CD14-positive monocyte (primary cell): ENCODE data around the gene MYH16. TPM values are rescaled to one million over a fixed set of nuclear protein-coding genes. Genes with fewer than 3 reads are reported as not detected.
"Not testable (repeated sequence)": the region's sequence is repeated elsewhere in the genome, so short reads cannot be mapped to it uniquely, and the experiment has no call there.

ENCODE experiments used
- DNase-seq, 3 donors: peaks; one replicate each; pipeline ENCODE4 v3.0.0-alpha.2; 2011 to 2022
- H2AFZ ChIP-seq: 2 replicates; pipeline ENCODE4 v1.6.0; 2012; ENCODE audit warnings: mild to moderate bottlenecking, low read depth, low read length, inconsistent platforms; ENCODE audit not compliant: insufficient read depth, poor library complexity, severe bottlenecking
- H3K27ac ChIP-seq, 2 donors: 1 replicate in 1 of 2; 2 replicates in 1 of 2; pipeline ENCODE4 v1.5.1; 2012 to 2013; ENCODE audit warnings: low read length in 2 of 2, control low read depth in 1 of 2, inconsistent platforms in 1 of 2, low read depth in 1 of 2, mild to moderate bottlenecking in 1 of 2
- H3K27me3 ChIP-seq, 2 donors: one replicate each; pipeline versions ENCODE4 v1.6.0 to v1.6.1; 2011 to 2013; ENCODE audit warnings: low read length in 2 of 2; ENCODE audit not compliant: control insufficient read depth in 2 of 2, insufficient read depth in 2 of 2
- H3K36me3 ChIP-seq, 2 donors: replicated peaks in 1 of 2; 1 replicate in 1 of 2; 2 replicates in 1 of 2; pipeline versions ENCODE4 v1.5.1 to v1.6.1; 2012 to 2013; ENCODE audit warnings: low read length in 2 of 2, control low read depth in 1 of 2, inconsistent platforms in 1 of 2, mild to moderate bottlenecking in 1 of 2; ENCODE audit not compliant: insufficient read depth in 2 of 2, control insufficient read depth in 1 of 2
- H3K4me1 ChIP-seq, 2 donors: 1 replicate in 1 of 2; 2 replicates in 1 of 2; pipeline versions ENCODE4 v1.5.1 to v1.6.1; 2012 to 2013; ENCODE audit warnings: low read length in 2 of 2, control low read depth in 1 of 2, inconsistent platforms in 1 of 2, mild to moderate bottlenecking in 1 of 2, moderate library complexity in 1 of 2; ENCODE audit not compliant: insufficient read depth in 2 of 2, control insufficient read depth in 1 of 2
- H3K4me2 ChIP-seq: replicated peaks from 2 replicates; pipeline ENCODE3; 2012; ENCODE audit warnings: low read length, moderate library complexity, mild to moderate bottlenecking; ENCODE audit not compliant: poor library complexity, severe bottlenecking; ENCODE audit errors: extremely low read depth
- H3K4me3 ChIP-seq, 3 experiments: fragments of 200-600 bp in 1 of 3; sonication (generic) in 1 of 3; replicated peaks in 1 of 3; 1 replicate in 2 of 3; 2 replicates in 1 of 3; pipeline ENCODE4 v1.5.1; 2011 to 2013; ENCODE audit warnings: low read length in 3 of 3, mild to moderate bottlenecking in 3 of 3, control low read depth in 2 of 3, low read depth in 2 of 3, inconsistent platforms in 1 of 3, moderate library complexity in 1 of 3
- H3K79me2 ChIP-seq: 2 replicates; pipeline ENCODE4 v1.6.0; 2012; ENCODE audit warnings: mild to moderate bottlenecking, control low read depth, inconsistent platforms, low read length, moderate library complexity; ENCODE audit not compliant: insufficient read depth
- H3K9ac ChIP-seq: 2 replicates; pipeline ENCODE4 v1.6.0; 2017; ENCODE audit warnings: low read length, mild to moderate bottlenecking; ENCODE audit not compliant: insufficient read depth, poor library complexity, severe bottlenecking
- H3K9me3 ChIP-seq, 2 donors: replicated peaks in 1 of 2; 1 replicate in 1 of 2; 2 replicates in 1 of 2; pipeline versions ENCODE4 v1.5.1 to v1.6.1; 2012 to 2013; ENCODE audit warnings: low read length in 2 of 2, control low read depth in 1 of 2; ENCODE audit not compliant: control insufficient read depth in 1 of 2, insufficient read depth in 1 of 2
- H4K20me1 ChIP-seq: 2 replicates; pipeline ENCODE4 v1.6.0; 2012; ENCODE audit warnings: mild to moderate bottlenecking, low read length, control low read depth, moderate library complexity; ENCODE audit not compliant: insufficient read depth
- H3K27ac Mint-ChIP-seq, 7 donors: one replicate each; pipeline ENCODE4 v1.8.0; 2020; ENCODE audit warnings: mild to moderate bottlenecking in 7 of 7, mixed read lengths in 7 of 7, moderate library complexity in 6 of 7, inconsistent platforms in 2 of 7
- H3K27me3 Mint-ChIP-seq, 3 donors: one replicate each; pipeline ENCODE4 v1.8.0; 2021 to 2022; ENCODE audit warnings: low read depth in 3 of 3, mild to moderate bottlenecking in 3 of 3, mixed read lengths in 3 of 3, moderate library complexity in 3 of 3, inconsistent platforms in 1 of 3
- H3K36me3 Mint-ChIP-seq, 2 donors: one replicate each; pipeline ENCODE4 v1.8.0; 2020; ENCODE audit warnings: mixed read lengths in 2 of 2, inconsistent platforms in 1 of 2, mild to moderate bottlenecking in 1 of 2
- H3K4me1 Mint-ChIP-seq: one replicate; pipeline ENCODE4 v1.8.0; 2020; ENCODE audit warnings: mild to moderate bottlenecking, mixed read lengths
- H3K4me3 Mint-ChIP-seq, 2 donors: one replicate each; pipeline ENCODE4 v1.8.0; 2020; ENCODE audit warnings: mild to moderate bottlenecking in 2 of 2, mixed read lengths in 2 of 2, moderate library complexity in 1 of 2
- H3K9me3 Mint-ChIP-seq, 7 donors: one replicate each; pipeline ENCODE4 v1.8.0; 2020 to 2022; ENCODE audit warnings: mixed read lengths in 7 of 7, mild to moderate bottlenecking in 6 of 7, moderate library complexity in 6 of 7, inconsistent platforms in 2 of 7
- WGBS: methylation state at CpG from one replicate; pipeline ENCODE4 v1.1.5; 2013; ENCODE audit warnings: missing lambda C conversion rate; ENCODE audit not compliant: insufficient coverage; 5-methylcytosine and 5-hydroxymethylcytosine counted together
- intact Hi-C, 2 donors: fragments of 100-400 bp; cut with micrococcal nuclease; formaldehyde crosslinking; loops; one replicate each; pipeline versions ENCODE4 v1.15.0 to v1.15.1; 2023
- polyA plus RNA-seq, 3 donors: library from polyadenylated mRNA; depleted of rRNA in 1 of 3; unstranded in 2 of 3; stranded (reverse) in 1 of 3; fragments of 300-500 nt in 2 of 3; fragments of >200 nt in 1 of 3; fragmentation: Illumina TruSeq in 2 of 3; gene quantifications; 1 replicate in 2 of 3; 2 replicates in 1 of 3; pipeline ENCODE4 v1.2.3, GENCODE V29; 2012 to 2021
- TF ChIP-seq, protein P1 (sequence below): fragments of 200-600 bp; IDR thresholded peaks from one replicate; pipeline ENCODE4 v1.8.0; 2022; ENCODE audit warnings: antibody characterized with exemption, mild to moderate bottlenecking

The MYH16 gene
- polyA plus RNA-seq, 3 donors, result not detected

GRCh38 chr7:99357701-99358490 is 85.3 kb downstream of the MYH16 start:
- no peaks in the 10 kb centered on the region for H3K9me3 Mint-ChIP-seq
- no peak overlapping the region for H3K4me3 Mint-ChIP-seq
- intact Hi-C loops, result no loop called here
- WGBS, result over 99% methylated on average over 15 of the region's 16 CpGs
- peak overlapping the region in 4 of 7 donors; percentile 36 to 69 (median 39) for H3K27ac Mint-ChIP-seq
- Histone ChIP-seq H2AFZ (no peak overlapping the region), H3K9me3 (no peaks in the 10 kb centered on the region), H3K4me2 (no peak overlapping the region), H3K36me3 (peaks cover 84 to 91% of the 10 kb centered on the region in 2 donors), H3K27ac (no peak overlapping the region), H3K79me2 (no peaks in the 10 kb centered on the region), H3K27me3 (no peaks in the 10 kb centered on the region), H3K9ac (no peak overlapping the region), H4K20me1 (peaks cover 41% of the 10 kb centered on the region), H3K4me3 (no peak overlapping the region), H3K4me1 (no peaks in the 10 kb centered on the region)
- no peaks in the 10 kb centered on the region for H3K4me1 Mint-ChIP-seq
- TF ChIP-seq, protein P1, sequence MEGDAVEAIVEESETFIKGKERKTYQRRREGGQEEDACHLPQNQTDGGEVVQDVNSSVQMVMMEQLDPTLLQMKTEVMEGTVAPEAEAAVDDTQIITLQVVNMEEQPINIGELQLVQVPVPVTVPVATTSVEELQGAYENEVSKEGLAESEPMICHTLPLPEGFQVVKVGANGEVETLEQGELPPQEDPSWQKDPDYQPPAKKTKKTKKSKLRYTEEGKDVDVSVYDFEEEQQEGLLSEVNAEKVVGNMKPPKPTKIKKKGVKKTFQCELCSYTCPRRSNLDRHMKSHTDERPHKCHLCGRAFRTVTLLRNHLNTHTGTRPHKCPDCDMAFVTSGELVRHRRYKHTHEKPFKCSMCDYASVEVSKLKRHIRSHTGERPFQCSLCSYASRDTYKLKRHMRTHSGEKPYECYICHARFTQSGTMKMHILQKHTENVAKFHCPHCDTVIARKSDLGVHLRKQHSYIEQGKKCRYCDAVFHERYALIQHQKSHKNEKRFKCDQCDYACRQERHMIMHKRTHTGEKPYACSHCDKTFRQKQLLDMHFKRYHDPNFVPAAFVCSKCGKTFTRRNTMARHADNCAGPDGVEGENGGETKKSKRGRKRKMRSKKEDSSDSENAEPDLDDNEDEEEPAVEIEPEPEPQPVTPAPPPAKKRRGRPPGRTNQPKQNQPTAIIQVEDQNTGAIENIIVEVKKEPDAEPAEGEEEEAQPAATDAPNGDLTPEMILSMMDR, result no peak
- H3K36me3 Mint-ChIP-seq, result peaks cover 56 to 94% of the 10 kb centered on the region in 2 donors
- DNase-seq, result no peak
- H3K27me3 Mint-ChIP-seq, result no peaks in the 10 kb centered on the region

DNA sequence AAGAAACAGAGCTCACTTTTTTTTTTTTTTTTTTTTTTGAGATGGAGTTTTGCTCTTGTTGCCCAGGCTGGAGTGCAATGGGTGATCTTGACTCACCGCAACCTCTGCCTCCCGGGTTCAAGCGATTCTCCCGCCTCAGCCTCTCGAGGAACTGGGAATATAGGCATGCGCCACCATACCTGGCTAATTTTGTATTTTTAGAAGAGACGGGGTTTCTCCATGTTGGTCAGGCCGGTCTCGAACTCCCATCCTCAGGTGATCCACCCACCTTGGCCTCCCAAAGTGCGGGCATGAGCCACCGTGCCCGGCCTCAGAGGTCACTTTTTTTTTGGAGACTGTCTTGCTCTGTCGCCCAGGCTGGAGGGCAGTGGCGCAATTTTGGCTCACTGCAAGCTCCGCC is 85.9 kb downstream of the MYH16 start:
- WGBS, result 93% methylated on average over 7 of the region's 15 CpGs
- peak overlapping the region in 2 of 7 donors; percentile 31 to 43 for H3K27ac Mint-ChIP-seq
- H3K27me3 Mint-ChIP-seq, H3K4me3 Mint-ChIP-seq, H3K27ac ChIP-seq, H3K4me3 ChIP-seq, H3K79me2 ChIP-seq, H3K4me1 Mint-ChIP-seq, H3K4me1 ChIP-seq, H3K9me3 Mint-ChIP-seq, intact Hi-C loops, DNase-seq, H3K9me3 ChIP-seq, H3K9ac ChIP-seq, H3K4me2 ChIP-seq, H3K27me3 ChIP-seq, H2AFZ ChIP-seq: not testable (repeated sequence)
- peaks cover 84 to 93% of the 10 kb centered on the region in 2 donors for H3K36me3 ChIP-seq
- peaks cover 44% of the 10 kb centered on the region for H4K20me1 ChIP-seq
- H3K36me3 Mint-ChIP-seq, result peaks cover 62 to 98% of the 10 kb centered on the region in 2 donors
